Measurements from ENCODE around the gene P2RX5. TPM values are rescaled to one million over a fixed set of nuclear protein-coding genes. Genes with fewer than 3 reads are reported as not detected.
"Not testable (repeated sequence)": the region's sequence is repeated elsewhere in the genome, so short reads cannot be mapped to it uniquely, and the experiment has no call there.

P2RX5 gene
- total and polyA plus RNA-seq, 2 experiments from 2014 or later: 7.5 to 13.6 TPM

GRCh38 chr17:3729881-3730280 is 33.9 kb upstream of the P2RX5 start (continued):
- TF ChIP-seq, protein P1, sequence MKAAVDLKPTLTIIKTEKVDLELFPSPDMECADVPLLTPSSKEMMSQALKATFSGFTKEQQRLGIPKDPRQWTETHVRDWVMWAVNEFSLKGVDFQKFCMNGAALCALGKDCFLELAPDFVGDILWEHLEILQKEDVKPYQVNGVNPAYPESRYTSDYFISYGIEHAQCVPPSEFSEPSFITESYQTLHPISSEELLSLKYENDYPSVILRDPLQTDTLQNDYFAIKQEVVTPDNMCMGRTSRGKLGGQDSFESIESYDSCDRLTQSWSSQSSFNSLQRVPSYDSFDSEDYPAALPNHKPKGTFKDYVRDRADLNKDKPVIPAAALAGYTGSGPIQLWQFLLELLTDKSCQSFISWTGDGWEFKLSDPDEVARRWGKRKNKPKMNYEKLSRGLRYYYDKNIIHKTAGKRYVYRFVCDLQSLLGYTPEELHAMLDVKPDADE (IDR thresholded peaks at IDR 0.05): no peak
- TF ChIP-seq CREB1 (CRISPR knock-in tag; IDR thresholded peaks at IDR 0.05; ENCODE audit: low read depth) (no peak), ZNF114 (CRISPR knock-in tag; IDR thresholded peaks at IDR 0.05) (no peak), EZH2phosphoT487 (IDR thresholded peaks at IDR 0.05; ENCODE audit: unreplicated experiment) (no peak), STAT1 (IDR thresholded peaks at IDR 0.05; ENCODE audit: unreplicated experiment) (no peak), EZH2 (IDR thresholded peaks at IDR 0.05; ENCODE audit: low read depth, unreplicated experiment) (no peak), NANOG (IDR thresholded peaks at IDR 0.05; ENCODE audit: borderline replicate concordance) (no peak)
- TF ChIP-seq, protein P2, sequence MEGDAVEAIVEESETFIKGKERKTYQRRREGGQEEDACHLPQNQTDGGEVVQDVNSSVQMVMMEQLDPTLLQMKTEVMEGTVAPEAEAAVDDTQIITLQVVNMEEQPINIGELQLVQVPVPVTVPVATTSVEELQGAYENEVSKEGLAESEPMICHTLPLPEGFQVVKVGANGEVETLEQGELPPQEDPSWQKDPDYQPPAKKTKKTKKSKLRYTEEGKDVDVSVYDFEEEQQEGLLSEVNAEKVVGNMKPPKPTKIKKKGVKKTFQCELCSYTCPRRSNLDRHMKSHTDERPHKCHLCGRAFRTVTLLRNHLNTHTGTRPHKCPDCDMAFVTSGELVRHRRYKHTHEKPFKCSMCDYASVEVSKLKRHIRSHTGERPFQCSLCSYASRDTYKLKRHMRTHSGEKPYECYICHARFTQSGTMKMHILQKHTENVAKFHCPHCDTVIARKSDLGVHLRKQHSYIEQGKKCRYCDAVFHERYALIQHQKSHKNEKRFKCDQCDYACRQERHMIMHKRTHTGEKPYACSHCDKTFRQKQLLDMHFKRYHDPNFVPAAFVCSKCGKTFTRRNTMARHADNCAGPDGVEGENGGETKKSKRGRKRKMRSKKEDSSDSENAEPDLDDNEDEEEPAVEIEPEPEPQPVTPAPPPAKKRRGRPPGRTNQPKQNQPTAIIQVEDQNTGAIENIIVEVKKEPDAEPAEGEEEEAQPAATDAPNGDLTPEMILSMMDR (conservative IDR thresholded peaks at IDR 0.05; ENCODE audit: low read depth in 2 of 2): no peak
- TF ChIP-seq, protein P3, sequence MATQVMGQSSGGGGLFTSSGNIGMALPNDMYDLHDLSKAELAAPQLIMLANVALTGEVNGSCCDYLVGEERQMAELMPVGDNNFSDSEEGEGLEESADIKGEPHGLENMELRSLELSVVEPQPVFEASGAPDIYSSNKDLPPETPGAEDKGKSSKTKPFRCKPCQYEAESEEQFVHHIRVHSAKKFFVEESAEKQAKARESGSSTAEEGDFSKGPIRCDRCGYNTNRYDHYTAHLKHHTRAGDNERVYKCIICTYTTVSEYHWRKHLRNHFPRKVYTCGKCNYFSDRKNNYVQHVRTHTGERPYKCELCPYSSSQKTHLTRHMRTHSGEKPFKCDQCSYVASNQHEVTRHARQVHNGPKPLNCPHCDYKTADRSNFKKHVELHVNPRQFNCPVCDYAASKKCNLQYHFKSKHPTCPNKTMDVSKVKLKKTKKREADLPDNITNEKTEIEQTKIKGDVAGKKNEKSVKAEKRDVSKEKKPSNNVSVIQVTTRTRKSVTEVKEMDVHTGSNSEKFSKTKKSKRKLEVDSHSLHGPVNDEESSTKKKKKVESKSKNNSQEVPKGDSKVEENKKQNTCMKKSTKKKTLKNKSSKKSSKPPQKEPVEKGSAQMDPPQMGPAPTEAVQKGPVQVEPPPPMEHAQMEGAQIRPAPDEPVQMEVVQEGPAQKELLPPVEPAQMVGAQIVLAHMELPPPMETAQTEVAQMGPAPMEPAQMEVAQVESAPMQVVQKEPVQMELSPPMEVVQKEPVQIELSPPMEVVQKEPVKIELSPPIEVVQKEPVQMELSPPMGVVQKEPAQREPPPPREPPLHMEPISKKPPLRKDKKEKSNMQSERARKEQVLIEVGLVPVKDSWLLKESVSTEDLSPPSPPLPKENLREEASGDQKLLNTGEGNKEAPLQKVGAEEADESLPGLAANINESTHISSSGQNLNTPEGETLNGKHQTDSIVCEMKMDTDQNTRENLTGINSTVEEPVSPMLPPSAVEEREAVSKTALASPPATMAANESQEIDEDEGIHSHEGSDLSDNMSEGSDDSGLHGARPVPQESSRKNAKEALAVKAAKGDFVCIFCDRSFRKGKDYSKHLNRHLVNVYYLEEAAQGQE (IDR thresholded peaks at IDR 0.05; ENCODE audit: unreplicated experiment): no peak

DNA sequence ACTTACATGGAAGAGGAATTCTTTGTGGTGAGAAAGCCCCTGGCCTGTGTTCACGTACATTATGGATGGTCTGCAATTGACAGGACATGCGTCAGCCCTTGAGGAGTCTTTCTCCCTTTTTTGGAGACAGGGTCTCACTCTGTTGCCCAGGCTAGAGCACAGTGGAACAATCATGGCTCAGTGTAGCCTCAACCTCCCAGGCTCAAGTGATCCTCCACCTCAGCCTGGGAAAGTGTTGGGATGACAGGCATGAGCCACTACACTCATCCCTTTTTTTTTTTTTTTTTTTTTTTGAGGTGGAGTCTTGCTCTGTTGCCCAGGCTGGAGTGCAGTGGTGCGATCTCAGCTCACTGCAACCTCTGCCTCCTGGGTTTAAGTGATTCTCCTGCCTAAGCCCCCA is 32.1 kb upstream of the P2RX5 start:
- H3K4me2 ChIP-seq; H3K9me2 ChIP-seq (ENCODE audit: insufficient read depth); H3K27ac ChIP-seq (ENCODE audit: low read depth); H3K4me3 ChIP-seq; H3K9me3 Mint-ChIP-seq; H3K27ac Mint-ChIP-seq; H3K27me3 ChIP-seq (ENCODE audit: insufficient read depth); H2AFZ ChIP-seq; ATAC-seq; H3K36me3 ChIP-seq (ENCODE audit: insufficient read depth); H3F3A ChIP-seq (replicated peaks; ENCODE audit: low read depth); H3K4me3 Mint-ChIP-seq; DNase-seq (ENCODE audit: low spot score): not testable (repeated sequence)
- peaks cover 38% of the 10 kb centered on the region for H3K79me2 ChIP-seq (replicated peaks; ENCODE audit: insufficient read depth)
- H3K36me3 Mint-ChIP-seq (ENCODE audit: low read depth): peaks cover 40% of the 10 kb centered on the region
- peaks cover 17% of the 10 kb centered on the region for H3K4me1 ChIP-seq (ENCODE audit: insufficient read depth)
- H3K27me3 Mint-ChIP-seq (ENCODE audit: insufficient read depth, low read depth, poor library complexity): peaks cover 25% of the 10 kb centered on the region
- peaks cover 30% of the 10 kb centered on the region for H3K4me1 Mint-ChIP-seq
- peaks cover 32% of the 10 kb centered on the region for H4K20me1 ChIP-seq (replicated peaks; ENCODE audit: insufficient read depth)

Data from GM23338 (cell line).